Stimulated activated naive CD4-positive, alpha-beta T cell treated with Interleukin-2 at 50 U/mL for 16 hours (primary cell): ENCODE results near the gene KRT6A.

ENCODE experiments used
- DNase-seq: peaks from one replicate; lab custom pipeline; 2025; lab: John Stamatoyannopoulos, UW

The KRT6A gene

DNA sequence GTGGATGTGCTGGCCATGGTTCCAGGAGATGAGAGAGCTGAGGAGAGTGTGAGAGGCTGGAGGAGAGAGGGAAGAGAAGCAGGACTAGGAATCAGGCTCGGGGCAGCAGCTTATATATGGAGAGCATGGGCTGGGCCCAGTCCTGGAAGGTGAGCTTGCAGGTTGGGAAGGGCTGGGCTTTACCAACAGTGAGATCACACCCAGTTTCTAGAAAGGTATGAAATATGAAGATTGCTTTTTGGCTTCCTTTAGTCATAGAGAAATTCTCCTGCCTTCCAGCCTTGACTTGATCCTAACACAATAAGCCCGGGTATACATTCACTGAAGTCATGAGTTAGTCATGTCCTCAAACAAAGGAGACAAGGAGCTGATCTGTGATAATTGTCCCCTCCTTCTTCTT, at the start of gene KRT6A:
TSS of gene KRT6A (minus strand) at position 86 of the 400 bp plus-strand sequence. CDS start at position 17, 69 bp downstream.
- DNase-seq: no peak

- DNase-seq: no peak
These were observed 49.1 kb upstream of the KRT6A start for GRCh38 chr12:52542157-52542556.

DNA sequence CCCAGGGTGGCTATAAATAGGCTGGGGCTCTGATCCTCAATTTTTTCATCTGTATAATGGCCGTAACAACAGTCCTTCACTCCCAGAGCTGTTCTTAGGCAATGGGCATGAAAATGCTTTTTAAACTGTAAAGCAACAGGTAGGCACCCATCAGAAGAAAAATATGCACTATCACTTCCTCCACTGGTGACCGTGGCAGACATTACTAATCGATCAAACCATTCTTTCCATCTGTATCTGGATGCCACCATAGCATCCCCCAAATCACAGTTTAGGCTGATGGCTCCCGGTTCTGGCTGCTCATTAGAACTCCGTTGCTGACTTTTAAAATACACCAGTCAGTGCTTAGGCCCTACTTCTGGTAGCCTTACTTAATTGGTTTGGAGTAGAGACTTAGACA, 48.7 kb upstream of the KRT6A start:
- DNase-seq: no peak

DNA sequence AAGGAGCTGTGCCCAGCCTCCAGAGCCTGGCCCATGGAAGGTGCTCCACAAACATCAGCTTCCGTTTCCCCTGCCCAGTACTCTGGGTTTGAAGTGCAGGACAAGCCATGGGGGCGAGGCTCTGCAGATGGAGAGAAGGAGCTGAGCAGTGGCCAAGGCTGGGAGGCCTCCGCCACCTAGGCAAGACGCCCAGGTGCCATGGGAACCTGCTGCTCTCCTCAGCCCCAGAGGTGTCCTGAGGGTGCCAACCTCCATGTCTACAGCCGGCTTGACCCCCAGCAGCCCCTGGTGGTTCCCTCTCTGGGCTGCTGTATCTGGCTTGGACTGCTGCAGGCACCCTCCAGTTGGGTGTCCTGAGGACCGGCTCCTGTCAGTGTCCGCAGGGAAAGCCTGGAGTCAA, 47.5 kb upstream of the KRT6A start:
- DNase-seq: no peak

GRCh38 chr12:52539821-52540173, 46.7 kb upstream of the KRT6A start:
- DNase-seq: no peak

DNA sequence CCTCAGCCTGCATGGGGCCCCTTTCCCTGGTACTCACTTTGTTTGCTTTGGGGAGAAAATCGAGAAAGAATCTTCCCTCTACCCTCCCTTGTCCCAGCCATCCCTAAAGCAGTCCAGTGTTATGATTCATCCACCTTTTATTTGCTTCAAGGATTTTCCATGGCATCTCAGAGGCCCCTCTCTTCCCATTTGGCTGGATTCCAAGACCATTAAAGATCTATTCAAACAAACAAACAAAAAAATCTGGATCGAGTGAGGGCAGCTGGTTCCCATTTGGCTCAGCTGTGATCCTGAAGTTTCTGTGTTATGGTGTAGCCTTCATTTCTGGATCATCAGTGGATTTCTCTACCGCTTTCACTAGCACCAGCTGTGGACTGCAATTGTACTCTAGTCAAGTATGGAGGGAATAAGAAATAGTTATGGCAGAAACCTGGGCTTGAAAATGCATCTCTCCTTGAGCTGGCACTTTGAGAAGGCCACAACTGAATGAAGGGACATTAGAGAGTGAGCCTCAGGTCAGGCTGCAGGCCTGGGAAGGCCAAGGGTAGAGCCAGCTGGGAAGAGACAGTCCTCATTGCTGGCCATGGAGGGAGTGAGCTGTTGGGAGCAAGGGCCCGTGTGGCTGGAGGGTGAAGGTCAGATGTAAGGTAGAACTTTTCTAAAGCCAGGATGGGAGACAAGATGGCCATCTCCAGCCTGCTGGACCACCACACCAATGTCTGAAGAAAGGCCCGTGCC, 46.2 kb upstream of the KRT6A start:
- no peak for DNase-seq

- DNase-seq: no peak
These were observed 44.0 kb upstream of the KRT6A start for GRCh38 chr12:52537101-52537500.

- DNase-seq: no peak
These were observed 42.5 kb upstream of the KRT6A start for GRCh38 chr12:52535574-52535973.

- DNase-seq: no peak
These were observed 41.4 kb upstream of the KRT6A start for GRCh38 chr12:52534482-52534881.

DNA sequence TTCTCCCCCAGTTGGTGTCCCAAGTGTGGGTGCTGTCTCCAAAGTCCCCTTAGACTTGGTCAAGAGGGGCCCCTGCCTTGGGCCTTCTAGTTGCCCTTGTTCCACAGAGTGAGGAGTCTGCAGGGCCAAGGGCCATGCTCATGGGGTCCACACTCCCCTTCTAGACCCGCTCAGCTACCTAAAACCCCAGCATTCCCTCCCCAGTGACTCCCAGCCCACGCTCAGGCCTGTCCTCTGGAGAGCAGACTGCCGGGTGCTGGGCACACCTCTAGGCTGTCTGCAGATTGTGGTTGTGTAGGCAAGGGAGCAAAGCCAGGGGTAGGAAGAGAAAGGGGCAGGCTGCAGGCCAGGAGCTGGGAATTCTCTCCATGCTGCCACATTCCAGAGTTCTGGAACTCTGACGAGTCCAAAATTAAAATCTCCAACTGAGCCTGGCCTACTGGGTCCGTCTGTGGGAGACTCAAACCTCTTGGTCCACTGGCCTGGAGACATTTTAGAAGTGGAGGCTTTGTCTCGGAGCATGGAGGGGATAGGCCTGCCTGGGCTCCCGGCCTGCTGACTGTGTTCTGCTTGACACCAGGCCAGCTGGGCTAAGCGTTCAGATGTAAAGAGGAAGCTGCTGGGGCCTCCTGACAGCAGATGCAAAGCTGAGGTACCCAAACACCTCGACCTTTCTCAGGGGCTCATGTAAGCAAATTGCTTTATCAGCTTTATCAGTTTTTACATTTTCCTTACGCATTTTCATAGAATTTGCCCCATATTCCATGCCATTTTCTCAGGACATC, 40.8 kb upstream of the KRT6A start:
- no peak for DNase-seq

GRCh38 chr12:52532636-52533035, 39.6 kb upstream of the KRT6A start:
- DNase-seq: no peak

- no peak for DNase-seq
These were observed 38.7 kb upstream of the KRT6A start for GRCh38 chr12:52531566-52532300.

GRCh38 chr12:52530905-52531304, 37.8 kb upstream of the KRT6A start:
- DNase-seq: no peak

DNA sequence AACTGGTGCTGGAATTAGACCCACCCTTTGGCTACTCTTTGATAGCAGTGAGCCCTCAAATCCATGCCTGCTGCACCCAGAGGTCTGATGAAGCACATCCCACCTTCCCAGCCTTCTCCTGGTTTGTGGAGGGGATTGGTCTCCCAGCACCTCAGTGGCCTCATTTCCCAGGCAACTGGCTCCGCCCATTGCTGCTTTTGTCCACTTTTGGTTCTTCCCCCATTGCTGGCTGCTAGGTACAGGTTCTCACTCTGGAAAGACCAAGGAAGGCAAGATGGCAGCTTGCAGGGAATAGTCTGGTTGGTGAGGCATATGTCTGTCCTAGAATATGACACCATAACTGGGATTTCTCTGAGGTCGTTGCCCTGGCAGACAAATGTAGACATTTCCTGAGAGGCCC, 37.3 kb upstream of the KRT6A start:
- no peak for DNase-seq

GRCh38 chr12:52529846-52530245, 36.8 kb upstream of the KRT6A start:
- DNase-seq: no peak

DNA sequence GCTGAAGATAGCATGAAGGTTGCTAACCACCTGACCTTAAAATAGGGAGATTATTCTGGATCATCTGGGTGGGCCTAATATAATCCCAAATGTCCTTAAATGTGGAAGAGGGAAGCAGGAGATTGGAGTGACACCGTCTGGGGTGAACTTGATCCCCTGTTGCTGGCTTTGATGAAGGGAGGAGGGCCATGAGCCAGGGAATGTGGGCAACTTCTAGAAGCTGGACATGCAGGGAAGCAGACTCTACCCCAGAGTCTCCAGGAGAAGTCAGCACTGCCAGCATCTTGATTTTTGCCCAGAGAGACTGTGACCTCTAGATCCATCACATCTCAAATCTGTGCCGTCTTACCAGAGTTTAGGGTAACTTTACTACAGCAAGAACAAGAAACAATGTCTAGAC, 36.4 kb upstream of the KRT6A start:
- DNase-seq: no peak

DNA sequence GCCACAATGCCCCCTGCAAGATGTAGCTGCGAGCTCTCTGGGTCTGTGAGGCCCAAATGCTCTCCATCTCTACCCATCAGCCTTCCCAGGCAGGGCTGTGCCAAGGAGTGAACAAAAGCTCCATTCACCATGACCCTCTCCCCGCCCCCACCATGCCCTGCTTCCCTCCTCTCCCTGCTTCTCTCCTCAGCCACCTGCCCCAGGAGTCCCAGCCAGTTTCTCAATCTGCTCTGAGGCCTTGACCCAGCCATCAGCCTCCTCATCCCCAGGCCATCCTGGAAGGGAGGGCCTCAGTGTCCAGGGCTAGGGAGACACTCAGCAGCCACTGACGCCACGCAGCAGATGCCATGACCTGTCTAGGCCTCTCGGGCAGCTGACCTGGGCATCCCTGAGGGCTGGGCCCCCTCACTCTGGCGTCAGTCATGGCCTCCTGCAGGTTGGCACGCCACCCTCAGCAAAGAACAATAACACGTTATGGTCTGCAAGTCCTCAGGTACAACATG, 35.6 kb upstream of the KRT6A start:
- DNase-seq: no peak

GRCh38 chr12:52527121-52527800, 34.2 kb upstream of the KRT6A start:
- DNase-seq: no peak

DNA sequence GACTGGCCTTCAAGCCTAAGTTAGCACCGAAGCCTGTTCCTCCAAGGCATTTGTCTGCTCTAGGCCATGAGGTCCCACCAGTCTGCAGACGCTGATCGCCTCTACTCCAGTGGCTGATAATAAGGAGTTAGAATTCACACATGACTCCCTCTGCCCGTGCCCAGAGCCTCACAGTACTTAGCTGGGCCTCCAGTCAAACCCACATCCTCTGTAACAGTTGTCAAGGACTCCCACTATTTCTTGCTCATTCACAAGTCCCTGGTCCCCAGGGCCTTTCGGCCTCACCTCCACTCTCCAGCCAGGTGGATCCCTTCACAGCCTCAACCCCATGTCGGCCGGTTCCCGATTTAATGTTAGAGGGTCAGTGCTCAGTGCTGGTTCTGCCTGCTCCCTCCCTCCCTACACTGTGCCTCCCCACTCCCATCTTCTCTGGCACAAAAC, 33.5 kb upstream of the KRT6A start:
- no peak for DNase-seq

- no peak for DNase-seq
These were observed 32.8 kb upstream of the KRT6A start for GRCh38 chr12:52525661-52526499.
